Measurements from ENCODE around the gene KLF17. TPM values are rescaled to one million over a fixed set of nuclear protein-coding genes. Genes with fewer than 3 reads are reported as not detected.

Gene KLF17
- total RNA-seq, 2 donors from 2014 or later, result not detected

DNA sequence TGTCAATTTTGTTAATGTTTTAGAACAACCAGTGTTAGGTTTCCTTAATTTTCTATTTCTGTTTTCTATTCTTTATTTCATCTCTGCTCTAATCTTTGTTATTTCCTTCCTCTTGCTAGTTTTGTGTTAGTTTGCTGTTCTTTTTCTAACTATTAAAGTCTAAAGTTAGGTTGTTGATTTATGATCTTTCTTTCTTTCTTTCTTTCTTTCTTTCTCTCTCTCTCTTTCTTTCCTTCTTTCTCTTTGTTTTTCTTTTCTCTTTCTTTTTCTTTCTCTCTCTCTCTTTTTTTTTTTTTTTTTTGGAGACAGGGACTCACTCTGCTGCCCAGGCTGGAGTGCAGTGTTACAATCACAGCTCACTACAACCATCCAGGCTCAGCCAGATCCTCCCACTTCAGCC is 40.2 kb downstream of the KLF17 start:
- H3K4me1 ChIP-seq (ENCODE audit: control insufficient read depth, insufficient read depth, low read length), result peaks cover 2% of the 10 kb centered on the region
- H3K27ac Mint-ChIP-seq, result no peak overlapping the region
- TF ChIP-seq, protein P1, sequence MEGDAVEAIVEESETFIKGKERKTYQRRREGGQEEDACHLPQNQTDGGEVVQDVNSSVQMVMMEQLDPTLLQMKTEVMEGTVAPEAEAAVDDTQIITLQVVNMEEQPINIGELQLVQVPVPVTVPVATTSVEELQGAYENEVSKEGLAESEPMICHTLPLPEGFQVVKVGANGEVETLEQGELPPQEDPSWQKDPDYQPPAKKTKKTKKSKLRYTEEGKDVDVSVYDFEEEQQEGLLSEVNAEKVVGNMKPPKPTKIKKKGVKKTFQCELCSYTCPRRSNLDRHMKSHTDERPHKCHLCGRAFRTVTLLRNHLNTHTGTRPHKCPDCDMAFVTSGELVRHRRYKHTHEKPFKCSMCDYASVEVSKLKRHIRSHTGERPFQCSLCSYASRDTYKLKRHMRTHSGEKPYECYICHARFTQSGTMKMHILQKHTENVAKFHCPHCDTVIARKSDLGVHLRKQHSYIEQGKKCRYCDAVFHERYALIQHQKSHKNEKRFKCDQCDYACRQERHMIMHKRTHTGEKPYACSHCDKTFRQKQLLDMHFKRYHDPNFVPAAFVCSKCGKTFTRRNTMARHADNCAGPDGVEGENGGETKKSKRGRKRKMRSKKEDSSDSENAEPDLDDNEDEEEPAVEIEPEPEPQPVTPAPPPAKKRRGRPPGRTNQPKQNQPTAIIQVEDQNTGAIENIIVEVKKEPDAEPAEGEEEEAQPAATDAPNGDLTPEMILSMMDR (conservative IDR thresholded peaks at IDR 0.05), result no peak

DNA sequence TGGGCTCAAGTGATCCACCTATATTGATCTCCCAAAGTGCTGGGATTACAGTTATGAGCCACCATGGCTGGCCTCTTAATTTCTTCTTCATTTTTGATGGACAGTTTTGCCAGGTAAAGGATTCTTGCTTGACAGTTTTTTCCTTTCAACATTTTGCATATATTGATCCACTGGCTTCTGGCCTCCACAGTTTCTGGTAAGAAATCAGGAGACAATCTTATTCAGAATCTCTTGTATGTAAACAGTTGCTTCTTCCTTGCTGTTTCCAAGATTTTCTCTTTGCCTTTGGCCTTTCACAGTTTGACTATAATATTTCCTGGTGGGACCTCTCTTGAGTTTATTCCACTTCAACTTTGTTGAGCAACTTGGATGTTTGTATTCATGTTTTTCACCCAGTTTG is 42.9 kb downstream of the KLF17 start:
- Histone ChIP-seq H3K36me3 (ENCODE audit: control insufficient read depth, insufficient read depth, low read length) (no peaks in the 10 kb centered on the region), H3K27ac (ENCODE audit: low read depth, low read length) (no peak overlapping the region), H3K9me3 (ENCODE audit: control insufficient read depth, low read length) (peaks cover 12% of the 10 kb centered on the region), H3K9ac (ENCODE audit: extremely low read depth, low read length, poor library complexity, severe bottlenecking) (no peak overlapping the region), H3K4me1 (ENCODE audit: control insufficient read depth, insufficient read depth, low read length) (no peaks in the 10 kb centered on the region), H3K27me3 (ENCODE audit: control insufficient read depth, insufficient read depth, low read length, poor library complexity, severe bottlenecking) (no peaks in the 10 kb centered on the region), H3K4me3 (ENCODE audit: low read length) (no peak overlapping the region)
- Mint-ChIP-seq H3K4me3 (no peak overlapping the region), H3K27me3 (ENCODE audit: insufficient read depth) (peaks cover 2% of the 10 kb centered on the region), H3K9me3 (peaks cover 16% of the 10 kb centered on the region), H3K36me3 (ENCODE audit: low read depth) (no peaks in the 10 kb centered on the region), H3K27ac (no peak overlapping the region), H3K4me1 (no peaks in the 10 kb centered on the region)
- TF ChIP-seq, protein P1 (conservative IDR thresholded peaks at IDR 0.05), result no peak
- no peak for DNase-seq

More for the DNA sequence above, 40.2 kb downstream of the KLF17 start:
- Mint-ChIP-seq H3K4me3 (no peak overlapping the region), H3K9me3 (peaks cover 16% of the 10 kb centered on the region), H3K36me3 (ENCODE audit: low read depth) (no peaks in the 10 kb centered on the region), H3K4me1 (peaks cover 2% of the 10 kb centered on the region), H3K27me3 (ENCODE audit: insufficient read depth) (peaks cover 2% of the 10 kb centered on the region)
- H3K9me3 ChIP-seq (ENCODE audit: control insufficient read depth, low read length), result peaks cover 12% of the 10 kb centered on the region
- no peaks in the 10 kb centered on the region for H3K36me3 ChIP-seq (ENCODE audit: control insufficient read depth, insufficient read depth, low read length)
- no peak overlapping the region for H3K4me3 ChIP-seq (ENCODE audit: low read length)
- H3K27ac ChIP-seq (ENCODE audit: low read depth, low read length), result no peak overlapping the region
- no peak overlapping the region for H3K9ac ChIP-seq (ENCODE audit: extremely low read depth, low read length, poor library complexity, severe bottlenecking)
- DNase-seq, result no peak
- no peaks in the 10 kb centered on the region for H3K27me3 ChIP-seq (ENCODE audit: control insufficient read depth, insufficient read depth, low read length, poor library complexity, severe bottlenecking)

GRCh38 chr1:44168520-44169098 is 50.0 kb downstream of the KLF17 start:
- Histone ChIP-seq H3K27ac (ENCODE audit: low read depth, low read length) (no peak overlapping the region), H3K4me1 (ENCODE audit: control insufficient read depth, insufficient read depth, low read length) (no peaks in the 10 kb centered on the region), H3K4me3 (ENCODE audit: low read length) (no peak overlapping the region), H3K9me3 (ENCODE audit: control insufficient read depth, low read length) (peaks cover 6% of the 10 kb centered on the region), H3K9ac (ENCODE audit: extremely low read depth, low read length, poor library complexity, severe bottlenecking) (no peak overlapping the region), H3K27me3 (ENCODE audit: control insufficient read depth, insufficient read depth, low read length, poor library complexity, severe bottlenecking) (no peaks in the 10 kb centered on the region), H3K36me3 (ENCODE audit: control insufficient read depth, insufficient read depth, low read length) (no peaks in the 10 kb centered on the region)
- no peak for DNase-seq
- 90 to 92% methylated on average over 2 to 5 of the region's 5 CpGs for WGBS, 2 experiments (ENCODE audit: insufficient coverage in 1 of 2, insufficient read length in 1 of 2)
- Mint-ChIP-seq H3K4me1 (peaks cover 6% of the 10 kb centered on the region), H3K4me3 (no peak overlapping the region), H3K27me3 (ENCODE audit: insufficient read depth) (no peaks in the 10 kb centered on the region), H3K27ac (no peak overlapping the region), H3K36me3 (ENCODE audit: low read depth) (no peaks in the 10 kb centered on the region), H3K9me3 (peaks cover 10% of the 10 kb centered on the region)
- TF ChIP-seq, protein P1 (conservative IDR thresholded peaks at IDR 0.05), result no peak
